NCI-H1048 (cell line): ENCODE measurements around the gene PCDHGB4.
"Not testable (repeated sequence)": the region's sequence is repeated elsewhere in the genome, so short reads cannot be mapped to it uniquely, and the experiment has no call there.

Experiments
- DNase-seq: peaks from one replicate; lab custom pipeline; 2025; lab: John Stamatoyannopoulos, UW

Gene PCDHGB4

GRCh38 chr5:141366016-141366896 lies 21.2 kb upstream of the PCDHGB4 start:
- no peak for DNase-seq

- DNase-seq: no peak
These were observed 17.3 kb upstream of the PCDHGB4 start, which contains the start of gene PCDHGB3 for GRCh38 chr5:141369994-141370848. TSS of gene PCDHGB3 (plus strand) at chr5:141370242. CDS start at chr5:141370395, 153 bp downstream.

- no peak for DNase-seq
These were observed 15.7 kb upstream of the PCDHGB4 start for GRCh38 chr5:141371572-141372475.

GRCh38 chr5:141373673-141374317 lies 13.7 kb upstream of the PCDHGB4 start, which contains the start of gene PCDHGA6:
TSS of gene PCDHGA6 (plus strand) at chr5:141373891. CDS start at chr5:141374084, 193 bp downstream.
- DNase-seq: no peak

- no peak for DNase-seq
These were observed 12.9 kb upstream of the PCDHGB4 start for GRCh38 chr5:141374627-141375026.

GRCh38 chr5:141375444-141376155 lies 11.9 kb upstream of the PCDHGB4 start:
- not testable (repeated sequence) for DNase-seq

- no peak for DNase-seq
These were observed 4.8 kb upstream of the PCDHGB4 start, which contains the start of gene PCDHGA7 for GRCh38 chr5:141382469-141383294. TSS of gene PCDHGA7 (plus strand) at chr5:141382742. CDS start at chr5:141382900, 158 bp downstream.

- DNase-seq: no peak
These were observed 4.2 kb upstream of the PCDHGB4 start for GRCh38 chr5:141383345-141383744.

- DNase-seq: no peak
These were observed 2.8 kb upstream of the PCDHGB4 start for GRCh38 chr5:141384471-141385267.

- no peak for DNase-seq
These were observed 1.2 kb downstream of the PCDHGB4 start for GRCh38 chr5:141388661-141389060.

- no peak for DNase-seq
These were observed 1.9 kb downstream of the PCDHGB4 start for GRCh38 chr5:141389153-141390042.

GRCh38 chr5:141392429-141393198 lies 5.1 kb downstream of the PCDHGB4 start, which contains the start of gene PCDHGA8:
TSS of gene PCDHGA8 (plus strand) at chr5:141392633. CDS start at chr5:141392814, 181 bp downstream.
- no peak for DNase-seq

- DNase-seq: no peak
These were observed 5.8 kb downstream of the PCDHGB4 start for GRCh38 chr5:141393267-141393666.

GRCh38 chr5:141394401-141395187 lies 7.1 kb downstream of the PCDHGB4 start:
- DNase-seq: not testable (repeated sequence)

GRCh38 chr5:141397756-141398551 lies 10.5 kb downstream of the PCDHGB4 start, which contains the start of gene PCDHGB5:
TSS of gene PCDHGB5 (plus strand) at chr5:141397947. CDS start at chr5:141398128, 181 bp downstream.
- not testable (repeated sequence) for DNase-seq
